ENCODE measurements around the gene LRRC8A.
A peak's percentile ranks its signal among the peaks of the same experiment; 100 is the strongest.

Gene LRRC8A

DNA sequence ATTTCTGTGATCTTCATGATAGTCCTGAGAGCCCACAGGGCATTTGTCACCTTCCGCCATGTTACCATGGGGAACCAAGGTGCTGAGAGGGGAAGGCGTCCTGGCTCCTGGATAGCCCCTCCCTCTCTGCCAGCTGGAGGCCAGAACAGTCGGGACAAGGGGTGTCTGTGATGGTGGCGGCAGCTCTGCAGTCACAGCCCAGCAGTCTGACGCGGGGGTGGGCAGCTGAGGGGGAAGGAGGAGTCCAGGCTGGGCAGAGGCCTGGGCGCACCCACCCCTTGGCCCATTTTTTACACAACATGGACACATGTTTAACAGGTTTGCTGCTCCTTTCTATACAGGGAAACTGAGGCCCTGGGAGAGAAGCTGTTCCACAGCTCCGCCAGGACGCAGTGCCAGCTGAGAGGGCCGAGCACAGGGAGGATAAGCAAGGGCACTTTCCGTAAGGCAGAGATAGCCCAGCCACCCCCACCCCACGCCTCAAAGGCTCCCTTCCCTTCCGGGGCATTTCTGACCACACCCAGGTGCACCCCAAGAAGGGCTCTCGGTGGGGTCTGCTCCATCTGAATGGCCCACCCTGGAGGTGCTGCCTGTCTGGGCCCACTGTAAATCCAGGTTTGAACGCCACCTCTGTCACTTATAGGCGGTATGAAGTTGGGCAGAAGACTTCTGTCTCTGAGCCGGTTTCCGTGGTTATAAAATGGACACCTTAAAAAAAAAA, 17.1 kb downstream of the LRRC8A start:
- peak overlapping the region; percentile 91 for H3K27ac ChIP-seq (ENCODE audit: poor library complexity, severe bottlenecking)
- H3K36me3 ChIP-seq (ENCODE audit: low read depth): peaks cover 62% of the 10 kb centered on the region
- no peak for DNase-seq (ENCODE audit: low spot score)

DNA sequence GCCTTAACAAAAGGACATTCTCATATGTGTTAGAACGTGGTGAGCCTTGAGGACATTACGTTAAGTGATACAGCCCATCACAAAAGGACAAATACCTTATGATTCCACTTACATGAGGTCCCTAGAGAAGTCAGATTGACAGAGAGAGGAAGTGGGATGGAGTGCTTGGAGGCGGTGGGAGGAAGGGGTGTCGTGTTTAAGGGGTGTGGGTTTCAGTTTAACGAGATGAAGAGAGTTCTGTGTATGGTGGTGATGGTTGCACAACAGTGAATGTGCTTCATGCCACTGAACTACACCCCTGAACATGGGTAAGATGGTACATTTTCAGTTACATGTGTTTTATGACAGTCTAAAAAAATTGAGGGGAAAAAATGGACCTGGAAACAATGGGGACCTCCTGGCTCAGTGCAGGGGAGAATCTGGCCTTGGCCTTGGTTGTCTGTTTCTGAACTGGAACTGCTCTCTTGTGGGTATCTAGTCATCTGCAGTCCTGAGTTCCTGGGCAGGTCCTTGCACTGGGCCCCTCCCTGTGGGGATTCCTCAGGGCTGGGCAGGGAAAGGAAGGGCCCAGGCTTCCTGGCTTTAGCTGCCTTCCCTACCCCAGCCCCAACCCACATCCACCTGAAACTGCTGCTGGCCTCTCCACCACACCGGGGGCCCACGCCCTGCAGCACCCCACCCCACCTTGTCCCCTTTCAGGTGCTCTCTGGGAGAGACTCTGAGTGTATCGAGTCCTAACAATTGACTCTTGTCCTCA, 17.8 kb downstream of the LRRC8A start:
- Histone ChIP-seq H3K4me1 (ENCODE audit: insufficient read depth, poor library complexity, severe bottlenecking) (peaks cover 56% of the 10 kb centered on the region), H3K9me3 (ENCODE audit: severe bottlenecking) (no peaks in the 10 kb centered on the region), H3K27me3 (ENCODE audit: insufficient read depth, poor library complexity, severe bottlenecking) (no peaks in the 10 kb centered on the region), H3K27ac (ENCODE audit: poor library complexity, severe bottlenecking) (peak overlapping the region; percentile 91), H3K4me3 (ENCODE audit: severe bottlenecking) (no peak overlapping the region), H3K36me3 (ENCODE audit: low read depth) (peaks cover 60% of the 10 kb centered on the region)
- TF ChIP-seq, protein P1, sequence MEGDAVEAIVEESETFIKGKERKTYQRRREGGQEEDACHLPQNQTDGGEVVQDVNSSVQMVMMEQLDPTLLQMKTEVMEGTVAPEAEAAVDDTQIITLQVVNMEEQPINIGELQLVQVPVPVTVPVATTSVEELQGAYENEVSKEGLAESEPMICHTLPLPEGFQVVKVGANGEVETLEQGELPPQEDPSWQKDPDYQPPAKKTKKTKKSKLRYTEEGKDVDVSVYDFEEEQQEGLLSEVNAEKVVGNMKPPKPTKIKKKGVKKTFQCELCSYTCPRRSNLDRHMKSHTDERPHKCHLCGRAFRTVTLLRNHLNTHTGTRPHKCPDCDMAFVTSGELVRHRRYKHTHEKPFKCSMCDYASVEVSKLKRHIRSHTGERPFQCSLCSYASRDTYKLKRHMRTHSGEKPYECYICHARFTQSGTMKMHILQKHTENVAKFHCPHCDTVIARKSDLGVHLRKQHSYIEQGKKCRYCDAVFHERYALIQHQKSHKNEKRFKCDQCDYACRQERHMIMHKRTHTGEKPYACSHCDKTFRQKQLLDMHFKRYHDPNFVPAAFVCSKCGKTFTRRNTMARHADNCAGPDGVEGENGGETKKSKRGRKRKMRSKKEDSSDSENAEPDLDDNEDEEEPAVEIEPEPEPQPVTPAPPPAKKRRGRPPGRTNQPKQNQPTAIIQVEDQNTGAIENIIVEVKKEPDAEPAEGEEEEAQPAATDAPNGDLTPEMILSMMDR (IDR thresholded peaks at IDR 0.05; ENCODE audit: poor library complexity, severe bottlenecking): peak; percentile 17
- DNase-seq (ENCODE audit: low spot score) (peak; percentile 73), ATAC-seq (ENCODE audit: low read depth) (peak; percentile 82)

More for the DNA sequence above, 17.1 kb downstream of the LRRC8A start:
- peaks cover 51% of the 10 kb centered on the region for H3K4me1 ChIP-seq (ENCODE audit: insufficient read depth, poor library complexity, severe bottlenecking)
- ATAC-seq (ENCODE audit: low read depth): no peak
- H3K27me3 ChIP-seq (ENCODE audit: insufficient read depth, poor library complexity, severe bottlenecking): no peaks in the 10 kb centered on the region
- no peaks in the 10 kb centered on the region for H3K9me3 ChIP-seq (ENCODE audit: severe bottlenecking)
- H3K4me3 ChIP-seq (ENCODE audit: severe bottlenecking): no peak overlapping the region
- TF ChIP-seq, protein P1 (IDR thresholded peaks at IDR 0.05; ENCODE audit: poor library complexity, severe bottlenecking): no peak

DNA sequence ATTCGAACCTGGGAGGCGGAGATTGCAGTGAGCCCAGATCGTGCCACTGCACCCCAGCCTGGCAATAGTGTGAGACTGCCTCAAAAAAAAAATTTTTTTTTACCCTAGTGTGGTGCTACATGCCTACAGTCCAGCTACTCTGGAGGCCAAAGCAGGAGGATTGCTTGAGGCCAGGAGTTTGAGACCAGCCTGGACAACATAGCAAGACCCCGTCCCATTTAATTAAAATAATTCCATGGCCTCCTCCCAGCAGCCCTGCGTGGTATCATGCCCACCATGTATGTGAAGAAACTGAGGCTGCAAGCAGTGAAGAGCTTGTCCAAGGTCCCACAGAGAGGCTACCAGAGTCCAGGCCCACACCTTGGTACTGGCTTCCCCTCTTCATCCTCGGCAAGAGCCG, 19.4 kb downstream of the LRRC8A start:
- peak overlapping the region; percentile 91 for H3K27ac ChIP-seq (ENCODE audit: poor library complexity, severe bottlenecking)
- H3K4me3 ChIP-seq (ENCODE audit: severe bottlenecking): no peak overlapping the region
- no peaks in the 10 kb centered on the region for H3K9me3 ChIP-seq (ENCODE audit: severe bottlenecking)
- H3K27me3 ChIP-seq (ENCODE audit: insufficient read depth, poor library complexity, severe bottlenecking): no peaks in the 10 kb centered on the region
- ATAC-seq (ENCODE audit: low read depth) (no peak), DNase-seq (ENCODE audit: low spot score) (no peak)
- peaks cover 54% of the 10 kb centered on the region for H3K36me3 ChIP-seq (ENCODE audit: low read depth)
- H3K4me1 ChIP-seq (ENCODE audit: insufficient read depth, poor library complexity, severe bottlenecking): peaks cover 54% of the 10 kb centered on the region
- TF ChIP-seq, protein P1 (IDR thresholded peaks at IDR 0.05; ENCODE audit: poor library complexity, severe bottlenecking): no peak

DNA sequence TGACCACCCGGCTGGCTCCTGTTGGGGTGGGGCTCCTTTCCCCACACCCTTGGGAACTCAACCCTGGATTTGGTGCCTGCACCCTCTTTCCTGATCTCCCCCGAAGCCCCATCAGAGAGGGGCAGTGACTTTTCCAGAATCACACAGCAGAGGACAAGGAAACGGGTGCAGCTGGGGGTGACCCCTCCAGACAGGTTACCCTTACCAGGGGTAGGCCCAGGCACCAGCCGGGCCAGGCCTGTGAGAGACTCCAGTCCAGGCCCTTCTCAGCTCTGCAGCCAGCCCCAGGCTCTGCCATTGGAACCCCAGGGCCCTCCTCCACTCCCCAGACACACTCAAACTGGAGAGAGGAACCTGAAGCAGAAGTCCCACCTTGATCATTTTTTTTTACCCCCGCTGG, 19.9 kb downstream of the LRRC8A start:
- H3K4me3 ChIP-seq (ENCODE audit: severe bottlenecking): no peak overlapping the region
- ATAC-seq (ENCODE audit: low read depth): no peak
- no peak for DNase-seq (ENCODE audit: low spot score)

More for the DNA sequence above, 19.9 kb downstream of the LRRC8A start:
- Histone ChIP-seq H3K27ac (ENCODE audit: poor library complexity, severe bottlenecking) (peak overlapping the region; percentile 91), H3K9me3 (ENCODE audit: severe bottlenecking) (no peaks in the 10 kb centered on the region), H3K36me3 (ENCODE audit: low read depth) (peaks cover 54% of the 10 kb centered on the region), H3K27me3 (ENCODE audit: insufficient read depth, poor library complexity, severe bottlenecking) (no peaks in the 10 kb centered on the region), H3K4me1 (ENCODE audit: insufficient read depth, poor library complexity, severe bottlenecking) (peaks cover 54% of the 10 kb centered on the region)
- TF ChIP-seq, protein P1 (IDR thresholded peaks at IDR 0.05; ENCODE audit: poor library complexity, severe bottlenecking): no peak

All from RWPE2 (cell line).